Astrocyte of the spinal cord (primary cell): Measurements from ENCODE around the gene SCGB3A2.
A peak's percentile ranks its signal among the peaks of the same experiment; 100 is the strongest.

Experiments
- DNase-seq: peaks from one replicate; pipeline ENCODE4 v3.0.0; 2011; ENCODE audit warnings: low read depth, low spot score
- H3K4me3 ChIP-seq: 2 replicates; pipeline ENCODE4 v1.5.1; 2011; ENCODE audit warnings: low read depth, mild to moderate bottlenecking, low read length, moderate library complexity
- in situ Hi-C: cut with HindIII; loops from 2 replicates; pipeline ENCODE4 v1.10.0; 2017; ENCODE audit warnings: low sequenced_read_pairs
- TF ChIP-seq, protein P1 (sequence below): IDR thresholded peaks from 2 replicates; pipeline ENCODE4 v1.5.1; 2012; ENCODE audit warnings: low read depth, mild to moderate bottlenecking, low read length, inconsistent platforms

The SCGB3A2 gene

GRCh38 chr5:147853372-147853987, 25.0 kb upstream of the SCGB3A2 start:
- in situ Hi-C loops, result no loop called here
- TF ChIP-seq, protein P1, sequence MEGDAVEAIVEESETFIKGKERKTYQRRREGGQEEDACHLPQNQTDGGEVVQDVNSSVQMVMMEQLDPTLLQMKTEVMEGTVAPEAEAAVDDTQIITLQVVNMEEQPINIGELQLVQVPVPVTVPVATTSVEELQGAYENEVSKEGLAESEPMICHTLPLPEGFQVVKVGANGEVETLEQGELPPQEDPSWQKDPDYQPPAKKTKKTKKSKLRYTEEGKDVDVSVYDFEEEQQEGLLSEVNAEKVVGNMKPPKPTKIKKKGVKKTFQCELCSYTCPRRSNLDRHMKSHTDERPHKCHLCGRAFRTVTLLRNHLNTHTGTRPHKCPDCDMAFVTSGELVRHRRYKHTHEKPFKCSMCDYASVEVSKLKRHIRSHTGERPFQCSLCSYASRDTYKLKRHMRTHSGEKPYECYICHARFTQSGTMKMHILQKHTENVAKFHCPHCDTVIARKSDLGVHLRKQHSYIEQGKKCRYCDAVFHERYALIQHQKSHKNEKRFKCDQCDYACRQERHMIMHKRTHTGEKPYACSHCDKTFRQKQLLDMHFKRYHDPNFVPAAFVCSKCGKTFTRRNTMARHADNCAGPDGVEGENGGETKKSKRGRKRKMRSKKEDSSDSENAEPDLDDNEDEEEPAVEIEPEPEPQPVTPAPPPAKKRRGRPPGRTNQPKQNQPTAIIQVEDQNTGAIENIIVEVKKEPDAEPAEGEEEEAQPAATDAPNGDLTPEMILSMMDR, result no peak
- no peak overlapping the region for H3K4me3 ChIP-seq

DNA sequence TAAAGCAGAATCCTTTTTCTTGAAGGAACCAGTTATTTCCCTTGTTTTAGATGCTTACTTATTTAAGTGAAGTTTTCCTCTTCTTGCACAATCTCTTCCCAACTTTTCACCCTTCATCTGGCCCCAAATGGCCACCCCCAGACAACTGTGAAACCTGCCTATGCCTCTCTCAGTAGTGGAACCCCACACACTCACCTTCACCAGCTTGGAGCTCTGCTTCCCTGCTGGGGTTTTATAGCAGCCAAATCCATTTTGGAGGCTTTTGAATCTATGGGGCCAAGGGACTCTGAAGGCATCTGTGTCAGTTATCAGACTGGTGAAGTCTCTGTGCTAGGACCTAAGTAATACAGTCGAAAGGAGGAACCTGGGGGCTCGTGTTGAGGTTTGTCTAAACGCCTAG, 24.2 kb upstream of the SCGB3A2 start:
- in situ Hi-C loops, result no loop called here
- DNase-seq, result no peak
- TF ChIP-seq, protein P1, result no peak
- H3K4me3 ChIP-seq, result no peak overlapping the region

More at GRCh38 chr5:147853372-147853987, 25.0 kb upstream of the SCGB3A2 start:
- DNase-seq, result no peak

- TF ChIP-seq, protein P1, result no peak
- H3K4me3 ChIP-seq, result no peak overlapping the region
- no peak for DNase-seq
- in situ Hi-C loops, result no loop called here
These were observed 23.4 kb upstream of the SCGB3A2 start for GRCh38 chr5:147854894-147855773.

GRCh38 chr5:147855774-147856069, 22.8 kb upstream of the SCGB3A2 start:
- TF ChIP-seq, protein P1, result no peak
- no peak overlapping the region for H3K4me3 ChIP-seq
- no peak for DNase-seq
- in situ Hi-C loops, result no loop called here

- TF ChIP-seq, protein P1, result no peak
- DNase-seq, result no peak
- in situ Hi-C loops, result no loop called here
- no peak overlapping the region for H3K4me3 ChIP-seq
These were observed 21.7 kb upstream of the SCGB3A2 start for GRCh38 chr5:147856801-147857200.

DNA sequence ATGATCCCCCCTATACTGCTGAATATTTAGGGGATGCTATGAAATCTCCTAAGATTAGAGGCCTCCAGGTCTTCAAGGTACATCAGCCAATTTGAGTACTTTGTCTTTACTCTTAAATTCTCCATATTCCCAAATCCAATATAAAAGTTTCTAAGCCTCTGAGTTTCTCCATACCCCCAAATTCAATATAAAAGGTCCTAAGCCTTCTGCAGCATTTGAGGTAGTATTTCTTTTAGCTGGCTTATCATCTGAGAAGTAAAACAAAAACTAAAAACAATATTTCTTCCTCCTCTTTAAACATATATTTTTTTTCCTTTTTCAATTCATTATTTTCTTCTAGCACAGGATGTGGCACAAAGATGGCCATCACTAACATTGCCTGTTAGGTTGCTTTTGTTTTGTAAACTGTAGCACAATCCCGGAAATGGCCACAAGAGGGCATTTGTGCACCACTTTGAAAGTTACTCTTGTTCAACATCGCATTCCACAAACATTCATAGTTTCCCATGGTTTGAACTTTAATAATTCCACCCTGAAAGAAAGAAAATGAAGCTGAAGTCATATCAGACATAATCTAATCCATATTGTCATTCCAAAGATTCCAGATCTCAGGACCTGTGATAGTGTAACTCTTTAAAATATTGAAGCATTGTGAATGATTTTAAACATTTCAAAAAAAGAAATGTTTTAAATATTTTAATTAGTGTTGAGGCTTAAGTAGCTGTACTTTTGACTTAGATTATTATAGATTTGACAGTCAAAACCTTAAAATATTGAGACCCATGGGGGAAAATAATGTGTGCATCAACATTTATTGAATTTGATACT, 21.0 kb upstream of the SCGB3A2 start:
- in situ Hi-C loops, result no loop called here
- DNase-seq, result peak; percentile 65
- TF ChIP-seq, protein P1, result peak; percentile 83
- H3K4me3 ChIP-seq, result no peak overlapping the region
